Measurements from ENCODE around the gene VPREB1. TPM values are rescaled to one million over a fixed set of nuclear protein-coding genes. Genes with fewer than 3 reads are reported as not detected.
"Not testable (repeated sequence)": the region's sequence is repeated elsewhere in the genome, so short reads cannot be mapped to it uniquely, and the experiment has no call there.

VPREB1 gene
- total RNA-seq, 1 donor from 2014 or later = not detected

GRCh38 chr22:22201930-22202343 lies 42.6 kb upstream of the VPREB1 start:
- DNase-seq = no peak
- Histone ChIP-seq H3K27me3 (ENCODE audit: low read depth) (peaks cover 99% of the 10 kb centered on the region), H3K36me3 (no peaks in the 10 kb centered on the region), H3K4me3 (no peak overlapping the region), H3K9me3 (replicated peaks) (no peaks in the 10 kb centered on the region), H3K27ac (replicated peaks) (no peak overlapping the region), H3K4me1 (peaks cover 7% of the 10 kb centered on the region)
- no peak for TF ChIP-seq CTCF (IDR thresholded peaks at IDR 0.05; ENCODE audit: borderline replicate concordance)
- intact Hi-C loops (cut with micrococcal nuclease) = no loop called here

GRCh38 chr22:22203048-22203971 lies 41.3 kb upstream of the VPREB1 start:
- DNase-seq = no peak
- H3K4me1 ChIP-seq = peaks cover 7% of the 10 kb centered on the region
- TF ChIP-seq CTCF (IDR thresholded peaks at IDR 0.05; ENCODE audit: borderline replicate concordance) = no peak
- no peak overlapping the region for H3K27ac ChIP-seq (replicated peaks)
- H3K4me3 ChIP-seq = no peak overlapping the region
- H3K27me3 ChIP-seq (ENCODE audit: low read depth) = peaks cover 99% of the 10 kb centered on the region
- no peaks in the 10 kb centered on the region for H3K9me3 ChIP-seq (replicated peaks)
- no peaks in the 10 kb centered on the region for H3K36me3 ChIP-seq
- intact Hi-C loops (cut with micrococcal nuclease) = no loop called here

- peak; percentile 52 for DNase-seq
Observed at GRCh38 chr22:22207845-22208564, 36.6 kb upstream of the VPREB1 start.

GRCh38 chr22:22208652-22209051 lies 35.9 kb upstream of the VPREB1 start:
- no peak for DNase-seq
- peaks cover 96% of the 10 kb centered on the region for H3K27me3 ChIP-seq (ENCODE audit: low read depth)
- no peaks in the 10 kb centered on the region for H3K4me1 ChIP-seq
- no peak overlapping the region for H3K4me3 ChIP-seq
- TF ChIP-seq CTCF (IDR thresholded peaks at IDR 0.05; ENCODE audit: borderline replicate concordance) = no peak
- H3K36me3 ChIP-seq = no peaks in the 10 kb centered on the region
- no peaks in the 10 kb centered on the region for H3K9me3 ChIP-seq (replicated peaks)
- no peak overlapping the region for H3K27ac ChIP-seq (replicated peaks)
- intact Hi-C loops (cut with micrococcal nuclease) = no loop called here

More at GRCh38 chr22:22207845-22208564, 36.6 kb upstream of the VPREB1 start:
- peaks cover 98% of the 10 kb centered on the region for H3K27me3 ChIP-seq (ENCODE audit: low read depth)
- intact Hi-C loops (cut with micrococcal nuclease) = no loop called here
- peak; percentile 52 for TF ChIP-seq CTCF (IDR thresholded peaks at IDR 0.05; ENCODE audit: borderline replicate concordance)
- no peaks in the 10 kb centered on the region for H3K36me3 ChIP-seq
- no peak overlapping the region for H3K4me3 ChIP-seq
- H3K27ac ChIP-seq (replicated peaks) = no peak overlapping the region
- no peaks in the 10 kb centered on the region for H3K9me3 ChIP-seq (replicated peaks)
- H3K4me1 ChIP-seq = no peaks in the 10 kb centered on the region

GRCh38 chr22:22209080-22209640 lies 35.4 kb upstream of the VPREB1 start:
- H3K4me3 ChIP-seq, DNase-seq, H3K4me1 ChIP-seq: not testable (repeated sequence)

More at GRCh38 chr22:22209080-22209640, 35.4 kb upstream of the VPREB1 start:
- H3K27ac ChIP-seq (replicated peaks); H3K9me3 ChIP-seq (replicated peaks); intact Hi-C loops (cut with micrococcal nuclease); H3K36me3 ChIP-seq: not testable (repeated sequence)
- H3K27me3 ChIP-seq (ENCODE audit: low read depth) = peaks cover 96% of the 10 kb centered on the region
